GM21576 (cell line): Measurements from ENCODE around the gene RIMKLA.

ENCODE experiments used
- ATAC-seq: cut with Tn5 transposase; IDR thresholded peaks from one replicate; pipeline ENCODE4 v1.9.1; 2021; ENCODE audit warnings: mild to moderate bottlenecking, moderate library complexity; ENCODE audit not compliant: unreplicated experiment

The RIMKLA gene

GRCh38 chr1:42424201-42424600 lies 43.6 kb downstream of the RIMKLA start:
- no peak for ATAC-seq

- ATAC-seq, result no peak
Observed at GRCh38 chr1:42427240-42427639, 46.6 kb downstream of the RIMKLA start.

- no peak for ATAC-seq
Observed at GRCh38 chr1:42429603-42430002, 49.0 kb downstream of the RIMKLA start.

- no peak for ATAC-seq
Observed at GRCh38 chr1:42430286-42431135, 49.9 kb downstream of the RIMKLA start.

- ATAC-seq, result no peak
Observed at GRCh38 chr1:42431514-42431913, 50.9 kb downstream of the RIMKLA start.

GRCh38 chr1:42432714-42433113 lies 52.1 kb downstream of the RIMKLA start:
- ATAC-seq, result no peak

- no peak for ATAC-seq
Observed at GRCh38 chr1:42433369-42433768, 52.8 kb downstream of the RIMKLA start.

GRCh38 chr1:42434340-42434739 lies 53.7 kb downstream of the RIMKLA start:
- no peak for ATAC-seq

- no peak for ATAC-seq
Observed at GRCh38 chr1:42439940-42440339, 59.3 kb downstream of the RIMKLA start.

- no peak for ATAC-seq
Observed at GRCh38 chr1:42442662-42443061, 62.1 kb downstream of the RIMKLA start.

GRCh38 chr1:42449256-42449655 lies 68.7 kb downstream of the RIMKLA start:
- ATAC-seq, result no peak

- ATAC-seq, result no peak
Observed at GRCh38 chr1:42450061-42450460, 69.5 kb downstream of the RIMKLA start.

GRCh38 chr1:42453386-42453785 lies 72.8 kb downstream of the RIMKLA start:
- ATAC-seq, result no peak

GRCh38 chr1:42454403-42454802 lies 73.8 kb downstream of the RIMKLA start:
- no peak for ATAC-seq

GRCh38 chr1:42456010-42456753 lies 75.6 kb downstream of the RIMKLA start, which contains the start of the genes PPCS and ZMYND12:
TSS of gene PPCS (plus strand) at chr1:42456543. CDS start at chr1:42456566, 23 bp downstream.
TSS of gene ZMYND12 (minus strand) at chr1:42456022. CDS start at chr1:42455997, 25 bp downstream.
- ATAC-seq, result peak; percentile 86

GRCh38 chr1:42456754-42457089 lies 76.1 kb downstream of the RIMKLA start:
- ATAC-seq, result peak; percentile 52

- ATAC-seq, result no peak
Observed at GRCh38 chr1:42461196-42461595, 80.6 kb downstream of the RIMKLA start.

- peak; percentile 99 for ATAC-seq
Observed at GRCh38 chr1:42462828-42463763, 82.5 kb downstream of the RIMKLA start, which contains the start of gene CCDC30. TSS of gene CCDC30 (plus strand) at chr1:42463286. CDS start at chr1:42480552, 17,266 bp downstream.

- ATAC-seq, result no peak
Observed at GRCh38 chr1:42463921-42464320, 83.3 kb downstream of the RIMKLA start.

- no peak for ATAC-seq
Observed at GRCh38 chr1:42466030-42466429, 85.4 kb downstream of the RIMKLA start.

- ATAC-seq, result no peak
Observed at GRCh38 chr1:42469727-42470126, 89.1 kb downstream of the RIMKLA start.
